ENCODE data around the gene FIBCD1.

The FIBCD1 gene

DNA sequence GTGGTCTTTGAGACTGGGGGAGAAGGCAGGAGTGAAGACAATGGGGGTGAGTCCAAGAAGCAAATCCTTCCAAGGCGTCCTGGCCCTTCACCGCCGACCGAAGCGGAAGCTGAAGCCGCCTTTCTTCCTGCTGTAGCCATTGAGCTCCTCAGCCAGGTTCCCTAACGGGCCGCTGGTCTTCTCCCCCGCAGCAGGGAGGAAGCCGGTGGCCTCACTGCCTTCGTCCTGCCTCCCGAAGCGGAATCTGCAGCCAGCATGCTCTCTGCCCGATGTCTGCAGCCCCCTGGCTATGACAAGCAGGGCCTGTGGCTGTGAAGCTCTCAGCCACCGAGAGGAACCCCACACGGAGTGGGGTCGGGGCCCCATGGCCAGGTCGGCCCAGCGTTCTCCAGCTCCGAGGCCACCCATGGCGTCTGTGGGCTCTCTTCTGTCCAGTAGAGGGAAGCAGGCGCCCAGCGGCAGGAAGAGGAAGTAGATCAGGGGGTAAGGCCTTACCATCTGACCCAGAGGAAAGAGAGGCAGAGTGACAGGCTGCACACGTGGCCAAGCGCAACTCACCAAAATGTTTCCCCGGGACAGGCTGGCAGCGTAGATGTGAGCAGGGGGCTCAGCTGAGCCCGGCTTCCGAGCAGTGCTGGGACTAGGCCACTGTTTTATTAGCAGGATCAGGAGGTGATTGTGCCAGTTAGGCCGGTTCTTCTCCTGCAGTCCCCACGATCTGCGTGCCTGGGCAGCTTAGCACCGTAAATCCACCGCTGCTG, 45.5 kb downstream of the FIBCD1 start:
- no peak for DNase-seq

DNA sequence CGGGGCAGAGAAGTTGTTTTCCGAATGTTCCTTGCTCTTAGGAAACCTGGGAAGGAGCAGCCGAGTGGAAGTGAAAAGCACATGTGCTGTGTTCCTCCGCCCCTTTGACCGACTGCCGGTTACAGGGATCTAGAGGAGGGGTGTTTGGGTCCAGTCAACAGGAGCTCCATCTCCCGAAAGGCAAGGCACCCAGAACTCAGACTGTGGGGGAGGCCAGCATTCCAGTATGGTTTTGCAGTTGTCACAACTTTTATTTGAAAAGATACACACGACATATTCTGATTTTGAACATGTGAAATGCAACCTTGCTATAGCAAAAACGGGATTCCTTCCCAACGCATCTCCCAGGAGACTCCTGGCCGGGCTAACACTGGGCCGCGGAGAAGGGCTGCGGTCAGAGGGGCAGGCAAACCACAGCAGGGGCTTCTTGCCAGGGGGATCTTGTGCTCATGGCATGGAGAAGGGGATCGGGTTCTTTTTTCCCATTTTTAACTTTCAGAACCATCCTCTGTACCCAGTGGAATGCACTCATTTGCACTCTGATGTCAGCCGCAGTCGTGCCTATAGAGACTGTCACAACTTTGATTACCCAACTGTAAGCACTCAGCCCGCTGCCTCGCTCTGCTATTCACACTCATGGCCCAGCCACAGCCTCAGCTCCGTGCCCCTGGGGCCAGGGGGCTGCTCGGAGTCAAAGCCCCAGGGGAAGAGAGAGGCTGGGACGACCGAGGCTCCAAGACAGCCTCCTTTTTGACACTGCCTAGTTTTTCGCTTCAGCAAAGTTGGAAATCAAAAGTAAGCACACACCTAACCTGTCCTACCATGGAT, 46.4 kb downstream of the FIBCD1 start:
- no peak for DNase-seq

GRCh38 chr9:130891688-130892476, 47.2 kb downstream of the FIBCD1 start:
- DNase-seq: no peak

- DNase-seq: no peak
These were observed 48.0 kb downstream of the FIBCD1 start for GRCh38 chr9:130890870-130891687.

- no peak for DNase-seq
These were observed 48.9 kb downstream of the FIBCD1 start for GRCh38 chr9:130890124-130890523.

DNA sequence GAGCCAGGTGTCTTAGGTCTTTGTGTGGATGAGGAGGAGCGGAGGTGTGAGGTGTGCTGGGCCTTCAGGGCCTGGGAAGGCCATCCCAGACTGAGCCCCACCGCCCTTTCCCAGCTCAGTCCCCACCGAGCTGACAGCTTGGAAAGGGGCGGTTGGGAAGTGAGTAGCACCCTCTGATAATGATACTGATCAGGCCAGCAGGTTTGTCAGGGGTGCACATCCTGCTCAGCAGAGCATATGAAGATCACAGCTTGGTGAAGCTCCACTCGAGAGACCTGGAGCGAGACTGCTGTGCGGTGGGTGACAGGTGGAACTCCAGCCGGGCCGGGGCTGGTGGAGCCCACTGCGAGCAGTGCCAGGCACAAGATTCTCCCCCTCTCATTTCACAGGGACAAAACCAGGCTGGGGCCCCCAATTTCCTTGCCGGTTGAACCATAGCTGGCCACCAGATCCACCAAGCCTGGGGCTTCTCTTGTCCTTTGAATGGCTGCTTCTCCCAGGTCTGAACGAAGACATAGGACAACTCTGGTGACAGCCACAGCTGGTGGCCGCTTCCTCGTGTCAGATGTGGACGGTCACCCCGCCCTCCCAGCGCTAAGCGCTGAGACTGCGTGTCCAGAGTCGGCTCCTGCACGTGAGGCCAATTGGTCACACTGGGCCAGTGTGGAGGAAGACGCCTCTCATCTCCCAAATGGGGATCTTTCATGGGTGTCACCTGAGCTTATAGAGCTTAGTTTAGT, 50.7 kb downstream of the FIBCD1 start:
- no peak for DNase-seq

- no peak for DNase-seq
These were observed 51.4 kb downstream of the FIBCD1 start for GRCh38 chr9:130887494-130888144.

- no peak for DNase-seq
These were observed 52.1 kb downstream of the FIBCD1 start for GRCh38 chr9:130886981-130887380.

DNA sequence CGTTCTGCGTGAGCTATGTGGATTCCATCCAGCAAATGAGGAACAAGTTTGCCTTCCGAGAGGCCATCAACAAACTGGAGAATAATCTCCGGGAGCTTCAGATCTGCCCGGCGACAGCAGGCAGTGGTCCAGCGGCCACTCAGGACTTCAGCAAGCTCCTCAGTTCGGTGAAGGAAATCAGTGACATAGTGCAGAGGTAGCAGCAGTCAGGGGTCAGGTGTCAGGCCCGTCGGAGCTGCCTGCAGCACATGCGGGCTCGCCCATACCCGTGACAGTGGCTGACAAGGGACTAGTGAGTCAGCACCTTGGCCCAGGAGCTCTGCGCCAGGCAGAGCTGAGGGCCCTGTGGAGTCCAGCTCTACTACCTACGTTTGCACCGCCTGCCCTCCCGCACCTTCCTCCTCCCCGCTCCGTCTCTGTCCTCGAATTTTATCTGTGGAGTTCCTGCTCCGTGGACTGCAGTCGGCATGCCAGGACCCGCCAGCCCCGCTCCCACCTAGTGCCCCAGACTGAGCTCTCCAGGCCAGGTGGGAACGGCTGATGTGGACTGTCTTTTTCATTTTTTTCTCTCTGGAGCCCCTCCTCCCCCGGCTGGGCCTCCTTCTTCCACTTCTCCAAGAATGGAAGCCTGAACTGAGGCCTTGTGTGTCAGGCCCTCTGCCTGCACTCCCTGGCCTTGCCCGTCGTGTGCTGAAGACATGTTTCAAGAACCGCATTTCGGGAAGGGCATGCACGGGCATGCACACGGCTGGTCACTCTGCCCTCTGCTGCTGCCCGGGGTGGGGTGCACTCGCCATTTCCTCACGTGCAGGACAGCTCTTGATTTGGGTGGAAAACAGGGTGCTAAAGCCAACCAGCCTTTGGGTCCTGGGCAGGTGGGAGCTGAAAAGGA, 53.3 kb downstream of the FIBCD1 start:
- no peak for DNase-seq

- DNase-seq: no peak
These were observed 54.2 kb downstream of the FIBCD1 start for GRCh38 chr9:130884542-130885483.

DNA sequence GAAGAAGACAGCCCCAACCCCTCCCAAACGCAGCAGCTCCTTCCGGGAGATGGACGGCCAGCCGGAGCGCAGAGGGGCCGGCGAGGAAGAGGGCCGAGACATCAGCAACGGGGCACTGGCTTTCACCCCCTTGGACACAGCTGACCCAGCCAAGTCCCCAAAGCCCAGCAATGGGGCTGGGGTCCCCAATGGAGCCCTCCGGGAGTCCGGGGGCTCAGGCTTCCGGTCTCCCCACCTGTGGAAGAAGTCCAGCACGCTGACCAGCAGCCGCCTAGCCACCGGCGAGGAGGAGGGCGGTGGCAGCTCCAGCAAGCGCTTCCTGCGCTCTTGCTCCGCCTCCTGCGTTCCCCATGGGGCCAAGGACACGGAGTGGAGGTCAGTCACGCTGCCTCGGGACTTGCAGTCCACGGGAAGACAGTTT, 54.9 kb downstream of the FIBCD1 start:
- DNase-seq: no peak

DNA sequence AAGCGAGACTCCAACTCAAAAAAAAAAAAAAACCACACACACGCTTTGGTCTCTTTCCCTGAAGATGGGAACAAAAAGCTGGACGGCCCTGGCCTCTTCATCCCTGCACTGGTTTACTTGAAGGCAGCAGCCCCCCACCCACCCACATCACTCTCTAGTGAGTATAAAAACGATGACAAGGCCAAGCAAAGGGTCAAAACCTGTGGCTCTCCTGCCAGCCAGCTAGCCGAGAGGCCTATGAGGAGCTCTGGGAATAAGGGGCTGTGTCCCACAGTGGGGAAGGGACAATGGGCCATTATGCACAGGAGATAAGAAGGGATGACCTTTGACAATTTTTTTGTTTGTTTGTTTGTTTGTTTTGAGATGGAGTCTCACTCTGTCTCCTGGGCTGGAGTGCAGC, 55.6 kb downstream of the FIBCD1 start:
- no peak for DNase-seq

GRCh38 chr9:130882696-130883225, 56.3 kb downstream of the FIBCD1 start:
- DNase-seq: no peak

DNA sequence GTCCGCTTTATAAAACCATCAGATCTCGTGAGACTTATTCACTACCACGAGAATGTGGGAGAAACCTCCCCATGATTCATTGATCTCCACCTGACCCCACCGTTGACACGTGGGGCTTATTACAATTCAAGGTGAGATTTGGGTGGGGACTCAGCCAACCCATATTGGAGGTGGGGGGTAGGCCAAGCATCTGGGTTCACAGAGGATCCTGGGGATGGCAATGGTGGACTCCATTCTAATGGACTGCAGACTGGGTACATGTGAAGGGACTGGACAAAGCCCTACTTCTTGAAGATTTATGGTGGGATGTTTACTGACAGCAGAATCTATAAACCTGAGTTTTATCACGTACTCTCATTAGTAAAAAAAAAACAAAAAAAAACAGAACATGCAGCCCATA, 57.5 kb downstream of the FIBCD1 start:
- no peak for DNase-seq

DNA sequence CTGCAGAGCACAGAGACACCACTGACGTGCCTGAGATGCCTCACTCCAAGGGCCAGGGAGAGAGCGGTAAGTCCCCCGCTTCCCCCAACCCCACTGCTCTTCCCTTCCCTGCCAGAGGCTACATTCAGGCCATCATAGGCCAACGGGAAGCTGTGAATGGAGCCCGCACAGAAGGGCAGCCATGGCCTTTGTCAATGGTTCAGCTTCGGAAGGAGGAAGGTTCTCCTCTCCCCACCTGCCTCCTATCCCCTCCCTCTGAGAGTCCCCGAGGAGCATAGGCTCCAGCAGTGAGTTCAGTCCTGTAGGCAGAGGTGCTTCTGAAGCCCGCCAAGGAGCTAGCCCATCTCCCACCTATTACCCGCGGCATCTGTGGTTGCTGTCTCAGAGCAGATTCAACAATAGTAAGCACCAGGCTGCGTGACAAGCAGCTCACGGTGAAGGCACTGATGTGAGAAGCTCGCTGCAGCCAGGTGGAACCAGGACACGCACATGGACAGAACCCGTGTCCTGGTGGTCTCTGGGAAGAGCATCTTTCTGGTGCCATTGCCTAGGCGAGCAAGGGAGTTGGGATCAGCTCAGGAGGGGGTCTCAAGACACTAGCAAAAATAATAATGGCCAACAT, 58.3 kb downstream of the FIBCD1 start:
- no peak for DNase-seq

GRCh38 chr9:130879863-130880411, 59.1 kb downstream of the FIBCD1 start:
- no peak for DNase-seq

DNA sequence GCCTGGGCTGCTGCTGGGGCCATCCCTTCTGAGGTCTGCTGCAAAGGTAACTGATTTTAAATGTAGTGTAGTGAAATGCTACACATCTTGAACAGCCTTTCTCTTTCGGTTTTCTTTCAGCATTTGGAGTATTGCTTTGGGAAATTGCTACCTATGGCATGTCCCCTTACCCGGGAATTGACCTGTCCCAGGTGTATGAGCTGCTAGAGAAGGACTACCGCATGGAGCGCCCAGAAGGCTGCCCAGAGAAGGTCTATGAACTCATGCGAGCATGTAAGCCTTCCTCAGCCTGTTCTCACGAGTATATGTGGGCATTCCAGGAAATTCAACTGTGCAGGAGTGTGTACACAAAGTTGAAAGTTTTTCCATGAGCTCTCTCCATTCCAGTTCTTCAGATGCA, 60.8 kb downstream of the FIBCD1 start:
- no peak for DNase-seq

DNA sequence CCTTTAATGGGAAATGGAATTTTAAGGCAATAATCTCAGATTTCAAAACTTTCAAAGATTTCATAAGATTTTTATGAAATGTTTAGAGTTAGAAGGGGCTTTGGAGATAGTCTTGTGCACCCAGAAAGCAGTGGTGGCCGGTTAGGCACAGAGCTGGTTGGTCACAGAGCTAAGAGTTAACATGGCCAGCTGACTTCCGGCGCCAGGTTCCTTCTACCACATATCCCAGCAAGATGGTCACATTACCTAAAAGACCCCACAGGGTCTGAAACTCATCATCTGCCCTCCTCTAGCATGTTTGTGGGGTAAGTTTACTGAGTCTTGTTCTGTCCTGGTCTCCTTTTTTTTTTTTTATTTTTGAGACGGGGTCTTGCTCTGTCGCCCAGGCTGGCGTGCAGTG, 61.7 kb downstream of the FIBCD1 start:
- DNase-seq: no peak
